ENCODE data around the gene CAPZB. TPM values are rescaled to one million over a fixed set of nuclear protein-coding genes. Genes with fewer than 3 reads are reported as not detected.
A peak's percentile ranks its signal among the peaks of the same experiment; 100 is the strongest.

The CAPZB gene
- total RNA-seq, 5 donors from 2014 or later (not counting 1 experiment from before 2014, with no cell fraction given), result 272 to 342 (median 320) TPM

DNA sequence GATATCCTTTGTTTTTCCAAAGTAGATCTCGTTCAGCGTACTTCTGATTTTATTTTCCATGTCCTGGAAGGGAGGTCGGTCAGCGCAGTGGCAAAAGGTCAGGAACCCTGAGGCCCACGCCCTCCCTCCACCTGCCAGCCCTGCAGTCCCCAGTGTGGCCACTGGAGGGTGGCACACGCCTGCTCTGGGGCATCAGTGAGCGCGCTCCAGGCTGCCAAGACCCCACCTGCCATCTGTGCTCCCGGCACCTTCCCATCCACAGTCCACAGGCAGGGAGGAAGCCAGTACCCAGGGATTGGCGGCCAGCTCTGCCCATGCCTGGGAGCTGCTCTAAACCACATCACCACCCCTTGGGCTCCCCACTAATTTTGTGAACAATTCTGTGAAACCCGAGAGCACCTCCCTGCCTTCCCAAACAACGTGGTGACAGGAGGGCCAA lies 140.9 kb downstream of the CAPZB start:
- Histone ChIP-seq H3K4me1 (ENCODE audit: control insufficient read depth in 1 of 2, extremely low read depth in 1 of 2, insufficient read depth in 2 of 2, low read length in 2 of 2) (peaks cover 0 to 11% of the 10 kb centered on the region in 2 experiments), H3K27me3 (replicated peaks in 1 of 2; ENCODE audit: control insufficient read depth in 2 of 2, extremely low read depth in 1 of 2, insufficient read depth in 2 of 2, low read length in 1 of 2) (no peaks in the 10 kb centered on the region), H3K36me3 (ENCODE audit: control insufficient read depth in 2 of 2, extremely low read depth in 1 of 2, insufficient read depth in 1 of 2, low read length in 1 of 2) (peaks cover 48 to 86% of the 10 kb centered on the region in 2 donors), H3K4me3 (ENCODE audit: control insufficient read depth in 1 of 2, extremely low read depth in 1 of 2, low read length in 1 of 2) (no peak overlapping the region), H3K27ac (ENCODE audit: low read length) (no peak overlapping the region), H3K9me3 (no peaks in the 10 kb centered on the region)
- ChIA-PET POLR2A (no interaction called here), CTCF (interaction anchor here (0.8 to 1.2 kb wide), 4 partner anchors 9 to 246 kb away, joined by 3 to 7 read pairs (median 4); no protein-coding TSS in a partner anchor)
- no peak overlapping the region for H3K4me3 Mint-ChIP-seq
- ATAC-seq (replicated peaks in 1 of 4) (peak; percentile 58 to 64 (median 60)), DNase-seq (peak in 28 of 35 experiments; percentile 6 to 58 (median 28))
- 81% methylated on average over 12 of the region's 12 CpGs for WGBS (ENCODE audit: insufficient coverage)
- H3K4me1 Mint-ChIP-seq, result peaks cover 0 to 7% (median 6%) of the 10 kb centered on the region in 3 donors
- peak overlapping the region; percentile 58 to 69 for H3K27ac Mint-ChIP-seq
- no peaks in the 10 kb centered on the region for H3K9me3 Mint-ChIP-seq
- no peaks in the 10 kb centered on the region for H3K27me3 Mint-ChIP-seq
- H3K36me3 Mint-ChIP-seq, result peaks cover 39% of the 10 kb centered on the region

DNA sequence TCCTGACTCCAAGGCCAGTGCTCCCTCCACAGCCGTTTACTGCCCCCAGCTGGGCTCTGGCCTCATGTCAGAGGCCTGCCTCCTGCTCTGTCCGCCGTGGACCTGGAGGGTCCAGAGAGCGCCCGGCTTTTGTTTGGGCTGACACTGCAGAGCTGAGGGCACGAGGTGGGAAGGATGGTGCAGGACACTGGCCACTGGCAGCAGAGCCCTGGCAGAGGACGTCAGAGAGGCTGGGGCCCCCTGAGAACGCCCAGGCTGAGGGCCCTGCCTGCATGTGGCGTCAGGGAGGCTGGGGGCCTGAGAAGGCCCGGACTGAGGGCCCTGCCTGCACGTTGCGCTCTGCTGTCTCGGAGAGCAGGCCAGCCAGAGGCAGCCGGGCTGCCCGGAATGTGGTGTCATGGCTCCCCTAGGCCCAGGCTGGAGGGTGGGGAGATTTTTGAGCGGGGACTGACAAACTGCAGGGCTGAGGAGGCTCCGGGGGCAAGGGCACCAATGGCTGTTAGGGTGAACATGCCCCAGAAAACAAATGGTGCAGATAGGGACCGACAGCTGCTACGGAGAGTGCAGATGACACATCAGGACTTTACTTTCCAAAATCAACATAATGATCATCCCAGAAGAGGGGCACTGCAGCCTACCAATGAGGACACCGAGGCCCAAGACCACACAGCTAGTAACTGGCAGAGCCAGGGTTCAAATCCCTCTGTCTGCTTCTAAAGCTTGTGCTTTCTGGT lies 141.6 kb downstream of the CAPZB start:
- H3K27ac Mint-ChIP-seq, result peak overlapping the region in 1 of 2 donors; percentile 69
- CTCF ChIA-PET, result interaction anchor here (1.0 to 1.2 kb wide), 3 partner anchors 10 to 238 kb away, joined by 3 to 4 read pairs (median 3); no protein-coding TSS in a partner anchor
- peaks cover 0 to 7% (median 6%) of the 10 kb centered on the region in 3 donors for H3K4me1 Mint-ChIP-seq
- H3K9me3 ChIP-seq, result no peaks in the 10 kb centered on the region
- H3K4me1 ChIP-seq (ENCODE audit: control insufficient read depth in 1 of 2, extremely low read depth in 1 of 2, insufficient read depth in 2 of 2, low read length in 2 of 2), result peaks cover 0 to 11% of the 10 kb centered on the region in 2 experiments
- H3K27me3 ChIP-seq (replicated peaks in 1 of 2; ENCODE audit: control insufficient read depth in 2 of 2, extremely low read depth in 1 of 2, insufficient read depth in 2 of 2, low read length in 1 of 2), result no peaks in the 10 kb centered on the region
- DNase-seq (no peak), ATAC-seq (replicated peaks in 1 of 4) (no peak)
- H3K9me3 Mint-ChIP-seq, result no peaks in the 10 kb centered on the region
- H3K27ac ChIP-seq (ENCODE audit: low read length), result no peak overlapping the region
- H3K36me3 Mint-ChIP-seq, result peaks cover 42% of the 10 kb centered on the region
- H3K4me3 Mint-ChIP-seq, result no peak overlapping the region
- H3K36me3 ChIP-seq (ENCODE audit: control insufficient read depth in 2 of 2, extremely low read depth in 1 of 2, insufficient read depth in 1 of 2, low read length in 1 of 2), result peaks cover 44 to 85% of the 10 kb centered on the region in 2 donors
- POLR2A ChIA-PET, result no interaction called here
- no peaks in the 10 kb centered on the region for H3K27me3 Mint-ChIP-seq
- 97% methylated on average over 18 of the region's 20 CpGs for WGBS (ENCODE audit: insufficient coverage)
- no peak overlapping the region for H3K4me3 ChIP-seq (ENCODE audit: control insufficient read depth in 1 of 2, extremely low read depth in 1 of 2, low read length in 1 of 2)

DNA sequence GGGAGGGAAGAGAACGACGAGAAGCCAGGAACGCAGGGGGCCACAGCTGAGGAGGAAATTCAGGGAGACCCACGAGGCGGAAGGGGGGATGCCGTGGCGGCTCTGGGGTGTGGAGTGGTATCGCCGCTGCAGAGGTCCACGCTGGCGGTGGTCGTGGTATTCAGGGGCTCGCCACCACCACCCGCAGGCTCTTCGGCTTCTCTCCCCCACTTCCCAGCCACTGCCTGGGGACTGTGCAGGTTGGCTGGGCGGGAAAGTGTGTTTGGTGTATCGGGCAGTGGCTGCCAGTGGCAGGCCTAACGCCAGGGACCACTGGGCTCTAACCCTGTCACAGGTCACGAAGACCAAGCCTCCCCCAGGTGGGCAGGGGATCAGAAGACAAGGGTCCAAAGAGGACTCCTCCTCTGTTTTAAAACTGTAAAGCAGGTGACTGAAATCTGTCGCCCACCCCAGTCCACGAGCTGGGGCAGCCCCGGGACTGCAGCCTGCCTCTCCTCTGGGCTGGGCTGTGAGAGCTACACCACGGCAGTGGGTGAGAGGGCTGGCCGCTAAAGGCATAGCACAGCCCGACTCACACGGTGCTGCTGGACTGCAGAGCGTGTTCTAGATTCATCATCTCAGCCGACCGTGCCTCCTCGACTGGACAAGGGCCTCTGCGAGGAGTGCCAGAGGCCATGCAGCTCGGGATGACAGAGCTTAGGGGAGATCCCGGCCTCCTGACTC lies 142.3 kb downstream of the CAPZB start:
- Mint-ChIP-seq H3K27ac (no peak overlapping the region), H3K27me3 (no peaks in the 10 kb centered on the region), H3K4me3 (no peak overlapping the region), H3K4me1 (peaks cover 0 to 7% (median 6%) of the 10 kb centered on the region in 3 donors), H3K9me3 (no peaks in the 10 kb centered on the region), H3K36me3 (peaks cover 45% of the 10 kb centered on the region)
- Histone ChIP-seq H3K9me3 (no peaks in the 10 kb centered on the region), H3K4me3 (ENCODE audit: control insufficient read depth in 1 of 2, extremely low read depth in 1 of 2, low read length in 1 of 2) (no peak overlapping the region), H3K36me3 (ENCODE audit: control insufficient read depth in 2 of 2, extremely low read depth in 1 of 2, insufficient read depth in 1 of 2, low read length in 1 of 2) (peaks cover 44 to 83% of the 10 kb centered on the region in 2 donors), H3K27me3 (replicated peaks in 1 of 2; ENCODE audit: control insufficient read depth in 2 of 2, extremely low read depth in 1 of 2, insufficient read depth in 2 of 2, low read length in 1 of 2) (no peaks in the 10 kb centered on the region), H3K27ac (ENCODE audit: low read length) (no peak overlapping the region), H3K4me1 (ENCODE audit: control insufficient read depth in 1 of 2, extremely low read depth in 1 of 2, insufficient read depth in 2 of 2, low read length in 2 of 2) (peaks cover 0 to 11% of the 10 kb centered on the region in 2 experiments)
- ATAC-seq (replicated peaks in 1 of 4), result no peak
- ChIA-PET POLR2A (no interaction called here), CTCF (interaction anchor here in 1 of 2 donors (0.6 kb wide), 1 partner anchor 58 kb away, joined by 6 read pairs; no protein-coding TSS in a partner anchor)
- DNase-seq, result no peak
- WGBS (ENCODE audit: insufficient coverage), result 92% methylated on average over 19 of the region's 33 CpGs

DNA sequence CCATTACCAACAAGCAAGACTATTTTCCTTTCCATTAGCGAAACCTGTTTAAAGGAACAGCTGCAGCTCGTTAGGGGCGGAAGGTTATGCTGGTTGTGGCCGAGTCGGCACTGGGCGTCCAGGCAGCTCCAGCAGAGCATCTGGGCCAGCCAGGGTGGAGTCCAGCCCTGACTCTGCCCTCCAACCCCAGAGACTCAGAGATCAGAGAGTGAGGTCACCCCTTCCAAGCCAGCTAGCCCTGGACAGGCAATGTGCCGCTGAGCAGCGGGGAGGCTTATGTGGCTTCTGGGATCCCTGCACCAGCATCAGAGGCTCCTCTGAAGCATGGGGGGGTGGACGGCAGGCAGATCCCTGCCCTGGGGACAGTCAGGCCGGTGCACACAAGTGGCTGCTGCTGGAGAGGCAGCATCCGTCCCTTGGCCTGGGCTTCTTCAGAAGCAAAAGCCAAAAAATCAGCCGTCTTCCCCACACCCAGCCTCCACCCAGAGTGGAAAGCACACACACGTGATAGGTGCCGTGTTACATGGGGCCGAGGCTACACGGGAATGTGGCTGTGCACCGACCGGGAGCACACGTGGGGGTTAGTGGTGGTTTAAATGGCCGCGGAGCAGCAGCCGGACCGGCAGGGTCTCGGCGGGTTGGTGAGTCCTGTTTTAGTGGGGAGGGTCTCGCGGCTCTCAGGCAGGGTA lies 143.1 kb downstream of the CAPZB start:
- CTCF ChIA-PET, result interaction anchor here (0.6 to 1.0 kb wide), 5 partner anchors 20 to 331 kb away, joined by 3 to 6 read pairs (median 3); no protein-coding TSS in a partner anchor
- Mint-ChIP-seq H3K4me1 (peaks cover 0 to 7% (median 6%) of the 10 kb centered on the region in 3 donors), H3K9me3 (no peaks in the 10 kb centered on the region), H3K4me3 (no peak overlapping the region), H3K36me3 (peaks cover 48% of the 10 kb centered on the region), H3K27me3 (no peaks in the 10 kb centered on the region), H3K27ac (no peak overlapping the region)
- DNase-seq (no peak), ATAC-seq (replicated peaks in 1 of 4) (no peak)
- 97% methylated on average over 23 of the region's 27 CpGs for WGBS (ENCODE audit: insufficient coverage)
- no peaks in the 10 kb centered on the region for H3K9me3 ChIP-seq
- POLR2A ChIA-PET, result no interaction called here
- H3K4me1 ChIP-seq (ENCODE audit: control insufficient read depth in 1 of 2, extremely low read depth in 1 of 2, insufficient read depth in 2 of 2, low read length in 2 of 2), result peaks cover 0 to 11% of the 10 kb centered on the region in 2 experiments
- no peak overlapping the region for H3K4me3 ChIP-seq (ENCODE audit: control insufficient read depth in 1 of 2, extremely low read depth in 1 of 2, low read length in 1 of 2)
- H3K27me3 ChIP-seq (replicated peaks in 1 of 2; ENCODE audit: control insufficient read depth in 2 of 2, extremely low read depth in 1 of 2, insufficient read depth in 2 of 2, low read length in 1 of 2), result no peaks in the 10 kb centered on the region
- H3K36me3 ChIP-seq (ENCODE audit: control insufficient read depth in 2 of 2, extremely low read depth in 1 of 2, insufficient read depth in 1 of 2, low read length in 1 of 2), result peaks cover 48 to 75% of the 10 kb centered on the region in 2 donors
- no peak overlapping the region for H3K27ac ChIP-seq (ENCODE audit: low read length)

DNA sequence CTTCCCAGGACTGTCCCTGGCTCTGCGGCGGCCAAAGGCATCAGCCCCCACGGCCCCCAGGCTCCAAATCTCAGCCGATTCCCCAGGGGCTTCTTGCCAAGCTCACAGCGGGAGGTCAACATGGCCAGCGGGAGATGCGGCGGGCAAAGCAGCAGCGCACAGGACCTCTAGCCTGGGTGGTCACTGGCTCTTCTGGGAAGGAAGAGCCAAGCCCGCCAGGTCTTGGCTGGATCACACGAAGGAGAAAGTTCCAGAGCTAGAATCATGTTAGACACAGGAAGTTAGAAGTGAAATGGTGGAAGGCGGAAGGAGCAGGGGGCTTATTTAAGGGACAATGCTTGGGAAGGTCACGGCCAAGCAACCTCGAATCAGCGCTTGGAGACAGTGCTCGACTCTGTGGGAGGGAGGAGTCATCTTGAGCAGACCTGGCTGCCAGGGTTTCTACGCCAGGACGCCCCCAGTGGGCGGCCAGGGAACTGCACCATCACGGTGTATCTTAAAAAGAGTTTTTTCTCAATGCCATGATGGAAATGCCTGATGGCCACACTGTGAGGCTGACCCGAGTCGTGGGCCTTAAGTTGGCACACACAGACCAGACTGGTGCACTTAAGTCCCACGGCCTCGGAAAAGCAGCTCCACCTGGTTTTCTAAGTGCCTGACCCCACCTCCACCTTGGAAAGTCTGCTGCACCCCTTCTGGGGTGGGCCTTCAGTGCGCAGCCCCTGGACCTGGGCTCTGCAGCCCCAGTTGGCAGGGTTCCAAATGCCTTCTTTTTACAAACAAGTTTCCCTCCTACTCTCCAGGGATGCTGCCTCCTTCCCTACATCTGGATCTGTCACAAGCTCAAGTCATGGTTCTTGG lies 143.9 kb downstream of the CAPZB start:
- Histone ChIP-seq H3K4me3 (ENCODE audit: control insufficient read depth in 1 of 2, extremely low read depth in 1 of 2, low read length in 1 of 2) (no peak overlapping the region), H3K27me3 (replicated peaks in 1 of 2; ENCODE audit: control insufficient read depth in 2 of 2, extremely low read depth in 1 of 2, insufficient read depth in 2 of 2, low read length in 1 of 2) (no peaks in the 10 kb centered on the region), H3K9me3 (no peaks in the 10 kb centered on the region), H3K36me3 (ENCODE audit: control insufficient read depth in 2 of 2, extremely low read depth in 1 of 2, insufficient read depth in 1 of 2, low read length in 1 of 2) (peaks cover 45 to 72% of the 10 kb centered on the region in 2 donors), H3K4me1 (ENCODE audit: control insufficient read depth in 1 of 2, extremely low read depth in 1 of 2, insufficient read depth in 2 of 2, low read length in 2 of 2) (peaks cover 0 to 11% of the 10 kb centered on the region in 2 experiments), H3K27ac (ENCODE audit: low read length) (no peak overlapping the region)
- H3K36me3 Mint-ChIP-seq, result peaks cover 48% of the 10 kb centered on the region
- H3K27ac Mint-ChIP-seq, result peak overlapping the region in 1 of 2 donors; percentile 52
- peak; percentile 65 to 78 (median 70) for ATAC-seq (replicated peaks in 1 of 4)
- H3K4me3 Mint-ChIP-seq, result no peak overlapping the region
- H3K27me3 Mint-ChIP-seq, result no peaks in the 10 kb centered on the region
- POLR2A ChIA-PET, result no interaction called here
- CTCF ChIA-PET, result interaction anchor here (0.6 to 1.0 kb wide), 6 partner anchors 15 to 364 kb away, joined by 3 to 6 read pairs (median 3); no protein-coding TSS in a partner anchor
- DNase-seq, result peak; percentile 37 to 83 (median 66)
- H3K9me3 Mint-ChIP-seq, result no peaks in the 10 kb centered on the region
- 71% methylated on average over 24 of the region's 25 CpGs for WGBS (ENCODE audit: insufficient coverage)
- peaks cover 0 to 7% (median 6%) of the 10 kb centered on the region in 3 donors for H3K4me1 Mint-ChIP-seq
